ENCODE data around the gene MICAL3.
A peak's percentile ranks its signal among the peaks of the same experiment; 100 is the strongest.

Gene MICAL3

DNA sequence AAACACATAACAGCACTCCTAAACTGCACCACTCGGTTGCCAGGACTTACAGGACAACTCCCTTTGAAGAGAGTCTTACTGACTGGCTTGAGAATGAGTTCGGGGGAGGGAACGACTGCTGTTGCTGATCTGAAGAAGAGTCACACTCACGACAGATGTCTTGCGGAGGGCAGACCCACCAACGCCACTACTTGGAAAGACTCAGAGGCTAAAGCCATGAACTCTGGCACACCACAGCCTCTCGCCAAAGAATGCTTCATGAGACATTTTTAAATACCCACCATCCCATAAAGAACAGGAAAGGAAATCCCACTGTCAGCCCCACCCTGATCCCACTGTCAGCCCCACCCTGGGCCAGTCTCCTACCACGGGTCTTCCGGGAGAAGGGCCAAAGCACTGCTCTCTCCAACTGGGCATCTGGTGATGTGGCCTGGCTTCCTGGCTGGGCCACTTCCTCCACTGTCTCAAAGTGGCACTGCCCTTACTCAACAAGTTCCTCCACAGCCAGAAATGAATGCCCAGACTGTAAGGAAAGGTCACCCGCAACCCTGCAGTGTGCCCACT lies 73.6 kb downstream of the MICAL3 start:
- Mint-ChIP-seq H3K27ac (peak overlapping the region; percentile 36), H3K4me1 (peaks cover 73% of the 10 kb centered on the region), H3K4me3 (no peak overlapping the region), H3K27me3 (ENCODE audit: low read depth, poor library complexity) (no peaks in the 10 kb centered on the region), H3K36me3 (ENCODE audit: low read depth) (no peaks in the 10 kb centered on the region), H3K9me3 (no peaks in the 10 kb centered on the region)
- no peak for DNase-seq
- no peak for TF ChIP-seq CTCF (IDR thresholded peaks at IDR 0.05)

- Mint-ChIP-seq H3K36me3 (ENCODE audit: low read depth) (no peaks in the 10 kb centered on the region), H3K4me1 (peaks cover 74% of the 10 kb centered on the region)
Measured at GRCh38 chr22:17949642-17950473, 74.5 kb downstream of the MICAL3 start.

GRCh38 chr22:17948101-17948500 lies 76.3 kb downstream of the MICAL3 start:
- H3K4me1 Mint-ChIP-seq = peaks cover 80% of the 10 kb centered on the region
- H3K27ac Mint-ChIP-seq = no peak overlapping the region
- H3K4me3 Mint-ChIP-seq = no peak overlapping the region
- H3K27me3 Mint-ChIP-seq (ENCODE audit: low read depth, poor library complexity) = no peaks in the 10 kb centered on the region
- H3K36me3 Mint-ChIP-seq (ENCODE audit: low read depth) = no peaks in the 10 kb centered on the region
- no peaks in the 10 kb centered on the region for H3K9me3 Mint-ChIP-seq
- no peak for TF ChIP-seq CTCF (IDR thresholded peaks at IDR 0.05)
- DNase-seq = no peak

More at GRCh38 chr22:17949642-17950473, 74.5 kb downstream of the MICAL3 start:
- peak overlapping the region; percentile 8 for H3K4me3 Mint-ChIP-seq
- TF ChIP-seq CTCF (IDR thresholded peaks at IDR 0.05) = no peak
- no peaks in the 10 kb centered on the region for H3K27me3 Mint-ChIP-seq (ENCODE audit: low read depth, poor library complexity)
- DNase-seq = no peak
- peak overlapping the region; percentile 8 for H3K27ac Mint-ChIP-seq
- H3K9me3 Mint-ChIP-seq = no peaks in the 10 kb centered on the region

DNA sequence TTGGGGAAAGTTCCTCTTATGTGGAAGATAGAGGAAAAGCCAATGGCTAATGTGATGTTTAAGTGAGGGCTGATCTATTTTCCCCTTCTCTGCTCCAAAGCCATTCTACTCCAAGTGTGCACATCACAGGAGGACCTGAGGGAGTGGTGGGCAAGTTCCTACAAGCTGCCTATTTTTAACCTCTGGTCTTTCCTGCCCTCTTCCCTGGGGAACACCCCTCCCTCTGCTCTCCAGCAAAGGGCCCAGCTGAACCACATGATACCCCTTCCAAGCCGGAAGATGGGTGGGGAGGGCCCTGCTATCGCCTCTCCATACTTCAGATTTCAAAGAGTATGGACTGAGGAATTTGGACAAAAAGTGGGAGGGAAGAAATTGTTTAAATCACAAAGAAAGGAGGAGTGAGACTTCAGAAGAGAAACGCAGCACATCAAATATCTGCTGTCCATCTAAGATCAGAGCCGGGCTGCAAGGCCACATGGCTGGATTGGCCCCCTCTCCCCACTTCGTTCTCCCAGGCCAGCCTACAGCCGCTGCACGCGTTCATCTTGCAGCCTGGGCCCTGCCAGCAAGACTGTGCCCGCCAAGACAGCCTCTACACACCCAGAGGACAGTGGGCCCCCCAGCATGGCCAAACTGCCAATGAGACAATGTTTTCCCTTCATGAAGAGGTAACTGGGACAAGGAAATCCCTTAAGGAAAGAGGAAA lies 77.5 kb downstream of the MICAL3 start:
- Mint-ChIP-seq H3K9me3 (no peaks in the 10 kb centered on the region), H3K27me3 (ENCODE audit: low read depth, poor library complexity) (no peaks in the 10 kb centered on the region), H3K4me3 (no peak overlapping the region), H3K36me3 (ENCODE audit: low read depth) (no peaks in the 10 kb centered on the region), H3K4me1 (peaks cover 81% of the 10 kb centered on the region), H3K27ac (no peak overlapping the region)
- DNase-seq = no peak
- no peak for TF ChIP-seq CTCF (IDR thresholded peaks at IDR 0.05)

- no peak for DNase-seq
- Mint-ChIP-seq H3K9me3 (no peaks in the 10 kb centered on the region), H3K4me3 (no peak overlapping the region), H3K27ac (peak overlapping the region; percentile 60), H3K36me3 (ENCODE audit: low read depth) (no peaks in the 10 kb centered on the region), H3K4me1 (peaks cover 77% of the 10 kb centered on the region), H3K27me3 (ENCODE audit: low read depth, poor library complexity) (no peaks in the 10 kb centered on the region)
- TF ChIP-seq CTCF (IDR thresholded peaks at IDR 0.05) = no peak
Measured at GRCh38 chr22:17945888-17946648, 78.3 kb downstream of the MICAL3 start.
